K562 (cell line): ENCODE results near the gene LARP4B. TPM values are rescaled to one million over a fixed set of nuclear protein-coding genes. Genes with fewer than 3 reads are reported as not detected.
A peak's percentile ranks its signal among the peaks of the same experiment; 100 is the strongest.

ENCODE experiments used
- ATAC-seq: fragments of 200-7000 bp; cut with Tn5 transposase; 3 replicates; pipeline ENCODE4 v1.9.1; 2020; ENCODE audit warnings: moderate library complexity
- BruUV-seq: library from RNA; stranded (reverse); fragments of 400-500 nt; replicated peaks from 2 replicates; lab custom pipeline; 2021; lab: Mats Ljungman, UMichigan
- CTCF ChIA-PET: fragments of 300-600 bp; formaldehyde crosslinking; extraction: SDS; loops from one replicate; lab custom pipeline; 2021; ENCODE audit warnings: low intra/inter-chr PET ratio; lab: Yijun Ruan, JAX
- POLR2A ChIA-PET: fragments of 300-600, 350-650 bp; sonication (Branson Sonifier 250); formaldehyde crosslinking; extraction: SDS; loops from one replicate; lab custom pipeline; 2021; ENCODE audit warnings: antibody characterized with exemption, inconsistent platforms; lab: Yijun Ruan, JAX
- DNase-seq, 4 experiments: peaks; one replicate each; pipeline versions ENCODE4 v3.0.0 to v3.0.0-alpha.2; 2011 to 2018; ENCODE audit warnings: low spot score in 3 of 4, mixed read lengths in 3 of 4; ENCODE audit errors: extremely low read depth in 1 of 4
- FAIRE-seq: peaks from 2 replicates; lab custom pipeline; 2011; peaks lifted over from hg19 to GRCh38; lab: Jason Lieb, UNC
- H2AFZ ChIP-seq: 2 replicates; pipeline ENCODE4 v1.6.0; 2011; ENCODE audit warnings: low read depth, low read length, control low read depth, inconsistent platforms
- H3K27ac ChIP-seq: fragments of 200-600 bp; 3 replicates; pipeline ENCODE4 v1.8.0; 2011; ENCODE audit warnings: low read depth, mild to moderate bottlenecking, control low read depth, inconsistent platforms, low read length, moderate library complexity, mixed read lengths; ENCODE audit errors: extremely low read depth
- H3K27me3 ChIP-seq, 2 experiments: fragments of 300-600 bp in 1 of 2; 2 replicates in 1 of 2; 3 replicates in 1 of 2; pipeline versions ENCODE4 v1.6.0 to v1.8.0; 2011; ENCODE audit warnings: inconsistent platforms in 2 of 2, low read length in 2 of 2, mild to moderate bottlenecking in 1 of 2, mixed read lengths in 1 of 2, moderate library complexity in 1 of 2; ENCODE audit not compliant: control insufficient read depth in 2 of 2, insufficient read depth in 2 of 2
- H3K36me3 ChIP-seq: fragments of 300-600 bp; 3 replicates; pipeline ENCODE4 v1.8.0; 2011; ENCODE audit warnings: mild to moderate bottlenecking, low read length, inconsistent platforms; ENCODE audit not compliant: control insufficient read depth, insufficient read depth
- H3K4me1 ChIP-seq, 2 experiments: fragments of 200-600 bp in 1 of 2; replicated peaks in 1 of 2; 2 replicates in 1 of 2; 3 replicates in 1 of 2; pipeline versions ENCODE4 v1.5.1 to v1.8.0; 2011; ENCODE audit warnings: inconsistent platforms in 2 of 2, low read length in 2 of 2, mild to moderate bottlenecking in 1 of 2, mixed read lengths in 1 of 2, moderate library complexity in 1 of 2; ENCODE audit not compliant: control insufficient read depth in 2 of 2, insufficient read depth in 2 of 2
- H3K4me2 ChIP-seq: 2 replicates; pipeline ENCODE4 v1.6.1; 2011; ENCODE audit warnings: low read length, control low read depth, inconsistent platforms, mixed read lengths; ENCODE audit not compliant: insufficient read depth
- H3K4me3 ChIP-seq: fragments of 200-600 bp; sonication (generic), shearing (Covaris generic); 2 replicates; pipeline ENCODE4 v1.5.1; 2016; ENCODE audit warnings: control low read depth, inconsistent platforms
- H3K79me2 ChIP-seq: fragments of 200-600 bp; 3 replicates; pipeline ENCODE4 v1.8.0; 2011; ENCODE audit warnings: low read length, inconsistent platforms; ENCODE audit not compliant: control insufficient read depth, insufficient read depth
- H3K9ac ChIP-seq, 2 experiments: 2 replicates each; pipeline versions ENCODE4 v1.6.0 to v1.6.1; 2011; ENCODE audit warnings: low read depth in 2 of 2, low read length in 2 of 2, control low read depth in 1 of 2, inconsistent platforms in 1 of 2, mild to moderate bottlenecking in 1 of 2, mixed read lengths in 1 of 2; ENCODE audit not compliant: insufficient read depth in 1 of 2
- H3K9me1 ChIP-seq: one replicate; pipeline ENCODE4 v1.6.0; 2011; ENCODE audit warnings: inconsistent platforms, mild to moderate bottlenecking, low read length, moderate library complexity; ENCODE audit not compliant: control insufficient read depth, insufficient read depth
- H3K9me3 ChIP-seq: replicated peaks from 2 replicates; pipeline ENCODE4 v1.5.1; 2011; ENCODE audit warnings: low read depth, low read length, inconsistent platforms; ENCODE audit not compliant: control insufficient read depth, insufficient read depth
- H4K20me1 ChIP-seq: replicated peaks from 2 replicates; pipeline ENCODE4 v1.6.1; 2011; ENCODE audit warnings: low read length, inconsistent platforms, mixed read lengths; ENCODE audit not compliant: control insufficient read depth, insufficient read depth
- ATF7 ChIP-seq: fragments of 450-650 bp; IDR thresholded peaks from 2 replicates; pipeline ENCODE4 v1.7.1; 2014; ENCODE audit warnings: mild to moderate bottlenecking, moderate library complexity
- CEBPG ChIP-seq, 3 experiments: fragments of 200-800 bp in 1 of 3; sonication (Bioruptor generic) in 1 of 3; sonication (generic) in 1 of 3; formaldehyde crosslinking in 1 of 3; IDR thresholded peaks in 2 of 3; conservative IDR thresholded peaks in 1 of 3; 2 replicates each; pipeline versions ENCODE4 v1.6.1 to v1.8.0; 2016 to 2022; ENCODE audit warnings: missing compliant biosample characterization in 2 of 3, missing genetic modification characterization in 2 of 3, mild to moderate bottlenecking in 1 of 3, missing genetic modification reagents in 1 of 3
- CREB5 ChIP-seq: fragments of 250-450 bp; sonication (Bioruptor Pico); IDR thresholded peaks from 2 replicates; pipeline ENCODE4 v1.5.0; 2020; ENCODE audit warnings: mild to moderate bottlenecking
- CSDE1 ChIP-seq, 2 experiments: fragments of 450-650 bp; IDR thresholded peaks; 2 replicates each; pipeline ENCODE4 v1.6.1; 2016; ENCODE audit warnings: mild to moderate bottlenecking in 1 of 2
- EWSR1 ChIP-seq: fragments of 450-650 bp; IDR thresholded peaks from 2 replicates; pipeline ENCODE4 v1.6.1; 2018; ENCODE audit warnings: borderline replicate concordance, mild to moderate bottlenecking, low read depth, moderate library complexity; ENCODE audit not compliant: partially characterized antibody
- HDAC2 ChIP-seq: fragments of 450-650 bp; IDR thresholded peaks from 2 replicates; pipeline ENCODE4 v1.6.1; 2016; ENCODE audit warnings: mild to moderate bottlenecking
- HEY1 ChIP-seq: fragments of 250-450 bp; sonication (Bioruptor Pico); IDR thresholded peaks from 2 replicates; pipeline ENCODE4 v1.5.0; 2020; ENCODE audit warnings: mild to moderate bottlenecking, moderate library complexity, borderline replicate concordance
- L3MBTL2 ChIP-seq: fragments of 450-650 bp; IDR thresholded peaks from 2 replicates; pipeline ENCODE4 v1.6.1; 2016; ENCODE audit warnings: mild to moderate bottlenecking, moderate library complexity
- MLX ChIP-seq, 2 experiments: fragments of 450-650 bp in 1 of 2; sonication (generic) in 1 of 2; formaldehyde crosslinking; conservative IDR thresholded peaks; 2 replicates each; pipeline versions ENCODE4 v1.4.0 to v1.8.1; 2020 to 2022; ENCODE audit warnings: mild to moderate bottlenecking in 1 of 2, missing genetic modification reagents in 1 of 2
- NCOA2 ChIP-seq, 2 experiments: fragments of 450-650 bp; IDR thresholded peaks; 2 replicates each; pipeline ENCODE4 v1.6.1; 2018; ENCODE audit warnings: mild to moderate bottlenecking in 2 of 2, moderate library complexity in 1 of 2; ENCODE audit not compliant: partially characterized antibody in 2 of 2
- NCOR1 ChIP-seq: fragments of 450-650 bp; IDR thresholded peaks from 2 replicates; pipeline ENCODE4 v1.6.1; 2016; ENCODE audit warnings: mild to moderate bottlenecking, moderate library complexity
- PTTG1 ChIP-seq: fragments of 450-650 bp; IDR thresholded peaks from 2 replicates; pipeline ENCODE4 v1.6.1; 2016; ENCODE audit warnings: low read depth, mild to moderate bottlenecking, missing genetic modification characterization, missing compliant biosample characterization
- SIRT6 ChIP-seq: IDR thresholded peaks from one replicate; pipeline ENCODE4 v1.6.1; 2012; ENCODE audit warnings: low read depth, mild to moderate bottlenecking, control low read depth, inconsistent platforms, low read length, moderate library complexity
- ZNF121 ChIP-seq: sonication (generic); formaldehyde crosslinking; conservative IDR thresholded peaks from 2 replicates; pipeline ENCODE4 v1.8.0; 2022; ENCODE audit warnings: missing genetic modification reagents
- ZNF354B ChIP-seq: fragments of 250-450 bp; sonication (Bioruptor Pico); IDR thresholded peaks from 2 replicates; pipeline ENCODE4 v1.4.0; 2020
- ZNF551 ChIP-seq: fragments of 250-450 bp; sonication (Bioruptor Pico); IDR thresholded peaks from 2 replicates; pipeline ENCODE4 v1.5.0; 2021; ENCODE audit warnings: mild to moderate bottlenecking, moderate library complexity
- ZNF79 ChIP-seq: fragments of 250-450 bp; sonication (Bioruptor Pico); IDR thresholded peaks from 2 replicates; pipeline ENCODE4 v1.4.0; 2020; ENCODE audit warnings: low read depth, mild to moderate bottlenecking, moderate library complexity
- ZNF830 ChIP-seq: fragments of 250-450 bp; sonication (Bioruptor Pico); IDR thresholded peaks from 2 replicates; pipeline ENCODE4 v1.5.0; 2021; ENCODE audit warnings: mild to moderate bottlenecking
- ZSCAN32 ChIP-seq: fragments of 450-650 bp; formaldehyde crosslinking; IDR thresholded peaks from 2 replicates; pipeline ENCODE4 v1.4.0; 2020; ENCODE audit warnings: mild to moderate bottlenecking, moderate library complexity
- WGBS: fragments of 100-300 bp; shearing (Covaris generic); methylation state at CpG from one replicate; pipeline ENCODE4 v1.1.6; 2016; ENCODE audit warnings: low coverage, mixed read lengths; ENCODE audit not compliant: insufficient coverage; ENCODE audit errors: missing lambda C conversion rate; 5-methylcytosine and 5-hydroxymethylcytosine counted together
- in situ Hi-C: fragments of 300-500 bp; cut with MboI; formaldehyde crosslinking; loops from 4 replicates; pipeline ENCODE4 v1.15.0; 2018; ENCODE audit warnings: inconsistent platforms, mixed read lengths
- intact Hi-C: fragments of 100-400 bp; cut with micrococcal nuclease; formaldehyde crosslinking; loops from 2 replicates; pipeline ENCODE4 v1.14.2; 2022
- polyA plus RNA-seq, 8 experiments: library from polyadenylated mRNA; depleted of rRNA in 4 of 8; stranded (reverse) in 5 of 8; unstranded in 3 of 8; fragments of >200 nt; fragmentation: Nextera tagmentation in 2 of 8; fragmentation: Illumina TruSeq in 1 of 8; extraction: Ambion mirVana in 2 of 8; extraction: Trizol in 1 of 8; gene quantifications; 2 replicates each; pipeline versions ENCODE4 v1.2.1 to v1.2.3, GENCODE V29; 2011 to 2014; ENCODE audit warnings: inconsistent platforms in 1 of 8, missing spikeins in 1 of 8
- total RNA-seq, 7 experiments: library from RNA; depleted of rRNA in 6 of 7; stranded (reverse); fragments of >200 nt in 6 of 7; fragmentation: Illumina TruSeq in 2 of 7; extraction: Trizol in 2 of 7; gene quantifications; 2 replicates each; pipeline versions ENCODE4 v1.2.1 to v1.2.3, GENCODE V29; 2011 to 2021; ENCODE audit warnings: low replicate concordance in 1 of 7
- TF ChIP-seq, protein P1 (sequence below): sonication (generic); formaldehyde crosslinking; IDR thresholded peaks from 2 replicates; pipeline ENCODE4 v1.5.0; 2020; ENCODE audit warnings: missing genetic modification reagents

The LARP4B gene
- total and polyA plus RNA-seq, 9 of the 15 experiments (the other 6 are each of a cell fraction or from before 2014, with no cell fraction given): 11.8 to 130 (median 42.6) TPM

DNA sequence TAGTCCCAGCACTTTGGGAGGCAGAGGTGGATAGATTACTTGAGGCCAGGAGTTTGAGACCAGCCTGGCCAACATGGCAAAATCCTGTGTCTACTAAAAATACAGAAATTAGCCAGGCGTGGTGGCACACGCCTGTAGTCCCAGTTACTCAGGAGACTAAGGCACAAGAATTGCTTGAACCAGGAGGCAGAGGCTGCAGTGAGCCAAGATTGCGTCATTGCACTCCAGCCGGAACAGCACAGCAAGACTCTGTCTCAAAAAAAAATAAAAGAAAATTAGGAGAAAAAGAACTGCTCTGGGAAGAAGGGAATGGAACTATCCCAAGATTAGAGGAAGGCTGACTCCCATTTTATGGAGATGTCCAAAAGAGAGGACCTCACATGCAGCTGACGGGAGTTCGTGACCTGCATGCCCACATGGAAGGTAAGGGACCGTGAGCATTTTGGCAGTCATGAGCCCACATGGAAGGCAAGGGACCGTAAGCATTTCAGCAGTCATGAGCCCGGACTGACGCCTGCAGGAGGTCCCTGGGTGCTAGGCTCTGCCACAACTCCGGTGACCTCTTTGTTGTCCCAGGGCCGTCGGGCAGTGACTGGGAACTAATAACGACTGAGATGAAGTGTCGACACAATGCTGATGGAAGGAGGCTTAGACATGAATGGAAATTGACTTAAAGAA, 38.1 kb upstream of the LARP4B start:
- H3K27ac ChIP-seq: no peak overlapping the region
- CTCF ChIA-PET: no interaction called here
- no peak for FAIRE-seq
- ATAC-seq: peak; percentile 44
- peak overlapping the region in 1 of 2 experiments; percentile 36; a peak in 1 of 4 replicates for H3K9ac ChIP-seq
- WGBS: 15% methylated on average over 15 of the region's 15 CpGs
- no peak overlapping the region for H3K4me2 ChIP-seq
- no peaks in the 10 kb centered on the region for H3K9me3 ChIP-seq
- no peaks in the 10 kb centered on the region; the same call in 1 of the 2 replicates for H4K20me1 ChIP-seq
- BruUV-seq: no TSS peak
- POLR2A ChIA-PET: interaction anchor here (1.3 to 1.7 kb wide), 2 partner anchors 18 to 23 kb away, joined by 4 to 7 read pairs; partner anchors contain the start of gene GTPBP4
- H2AFZ ChIP-seq: no peak overlapping the region; the same call in 1 of the 2 replicates
- H3K79me2 ChIP-seq: no peaks in the 10 kb centered on the region
- no peaks in the 10 kb centered on the region for H3K9me1 ChIP-seq
- intact Hi-C loops: no loop called here
- H3K4me3 ChIP-seq: no peak overlapping the region
- peaks cover 39 to 52% of the 10 kb centered on the region in 2 experiments for H3K27me3 ChIP-seq
- no peaks in the 10 kb centered on the region for H3K36me3 ChIP-seq
- peaks cover 3 to 6% of the 10 kb centered on the region in 2 experiments; a peak in 3 of 5 replicates for H3K4me1 ChIP-seq
- in situ Hi-C loops: no loop called here
- DNase-seq: no peak
- TF ChIP-seq CSDE1 (IDR thresholded peaks at IDR 0.05): no peak
- TF ChIP-seq EWSR1: no peak
- no peak for TF ChIP-seq SIRT6
- TF ChIP-seq MLX (CRISPR knock-in tag; conservative IDR thresholded peaks at IDR 0.05): no peak
- no peak for TF ChIP-seq ZNF354B (CRISPR knock-in tag)
- no peak for TF ChIP-seq HDAC2
- TF ChIP-seq CREB5 (CRISPR knock-in tag): no peak
- TF ChIP-seq ZNF830 (CRISPR knock-in tag): no peak
- TF ChIP-seq ZSCAN32 (CRISPR knock-in tag): no peak
- no peak for TF ChIP-seq L3MBTL2
- no peak for TF ChIP-seq PTTG1 (tag)
- TF ChIP-seq CEBPG (CRISPR knock-in tag; IDR thresholded peaks at IDR 0.05): no peak
- TF ChIP-seq CEBPG (tag; conservative IDR thresholded peaks at IDR 0.05 in 1 of 2, IDR thresholded peaks at IDR 0.05 in 1 of 2): 0 out of 4 replicates have a peak, but pooled peaks of 1 of the 2 experiments have one; percentile 26
- no peak for TF ChIP-seq ATF7
- TF ChIP-seq NCOA2 (IDR thresholded peaks at IDR 0.05; ENCODE audit: partially characterized antibody in 2 of 2): peak in 1 of 2 experiments; percentile 90
- TF ChIP-seq NCOR1: no peak
- no peak for TF ChIP-seq HEY1 (CRISPR knock-in tag)
- peak; percentile 73; the same call in 1 of the 2 replicates for TF ChIP-seq ZNF121
- TF ChIP-seq ZNF551 (CRISPR knock-in tag): no peak
- no peak for TF ChIP-seq ZNF79
- TF ChIP-seq, protein P1, sequence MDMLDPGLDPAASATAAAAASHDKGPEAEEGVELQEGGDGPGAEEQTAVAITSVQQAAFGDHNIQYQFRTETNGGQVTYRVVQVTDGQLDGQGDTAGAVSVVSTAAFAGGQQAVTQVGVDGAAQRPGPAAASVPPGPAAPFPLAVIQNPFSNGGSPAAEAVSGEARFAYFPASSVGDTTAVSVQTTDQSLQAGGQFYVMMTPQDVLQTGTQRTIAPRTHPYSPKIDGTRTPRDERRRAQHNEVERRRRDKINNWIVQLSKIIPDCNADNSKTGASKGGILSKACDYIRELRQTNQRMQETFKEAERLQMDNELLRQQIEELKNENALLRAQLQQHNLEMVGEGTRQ: no peak
